Colonic mucosa (tissue), 4 donors: ENCODE data around the gene LSM4. TPM values are rescaled to one million over a fixed set of nuclear protein-coding genes. Genes with fewer than 3 reads are reported as not detected.
A peak's percentile ranks its signal among the peaks of the same experiment; 100 is the strongest.

ENCODE experiments used
- DNase-seq: peaks from one replicate; pipeline ENCODE4 v3.0.0-alpha.2; 2020
- H3K27ac ChIP-seq: fragments of 200-600 bp; one replicate; pipeline ENCODE4 v1.8.0; 2021
- H3K27me3 ChIP-seq: fragments of 200-600 bp; one replicate; pipeline ENCODE4 v1.8.0; 2021
- H3K36me3 ChIP-seq: fragments of 200-600 bp; one replicate; pipeline ENCODE4 v1.8.0; 2021
- H3K4me1 ChIP-seq: fragments of 200-600 bp; one replicate; pipeline ENCODE4 v1.8.0; 2021; ENCODE audit warnings: mild to moderate bottlenecking
- H3K4me3 ChIP-seq: fragments of 200-600 bp; one replicate; pipeline ENCODE4 v1.8.0; 2021
- H3K9ac ChIP-seq, 2 donors: one replicate each; pipeline ENCODE4 v1.7.0; 2013; ENCODE audit warnings: control low read depth in 2 of 2, low read depth in 2 of 2, low read length in 2 of 2
- H3K9me3 ChIP-seq: fragments of 200-600 bp; one replicate; pipeline ENCODE4 v1.8.0; 2021
- CTCF ChIP-seq: fragments of 200-600 bp; IDR thresholded peaks from one replicate; pipeline ENCODE4 v1.8.0; 2022; ENCODE audit warnings: antibody characterized with exemption, mild to moderate bottlenecking
- intact Hi-C: fragments of 100-400 bp; cut with DNase I; formaldehyde crosslinking; loops from one replicate; pipeline ENCODE4 v1.14.1; 2022
- total RNA-seq, 2 donors: library from RNA; stranded (reverse); fragmentation: NEBNext Ultra II Directional in 1 of 2; extraction: Animal tissue kit (Norgen Biotek cat#: 25700) in 1 of 2; gene quantifications; one replicate each; pipeline ENCODE4 v1.2.1, GENCODE V29; 2021
- donor health status: healthy.
- donor health status: DM: no; HTN: no; CAD: no.
- donor health status: DM: no; HTN: no; CAD: no.

Gene LSM4
- total RNA-seq, 2 donors from 2014 or later = 128 to 308 TPM

- peak overlapping the region; percentile 98 for H3K9ac ChIP-seq
- peak overlapping the region; percentile 89 for H3K27ac ChIP-seq
- peaks cover 42% of the 10 kb centered on the region for H3K4me1 ChIP-seq
- TF ChIP-seq CTCF = no peak
- H3K36me3 ChIP-seq = no peaks in the 10 kb centered on the region
- no peak for DNase-seq
- H3K4me3 ChIP-seq = peak overlapping the region; percentile 73
- H3K9me3 ChIP-seq = no peaks in the 10 kb centered on the region
- intact Hi-C loops = no loop called here
- H3K27me3 ChIP-seq = no peaks in the 10 kb centered on the region
Measured at GRCh38 chr19:18321734-18322102, 1.2 kb downstream of the LSM4 start.

- DNase-seq = peak; percentile 88
- no peak for TF ChIP-seq CTCF
- intact Hi-C loops = no loop called here
- H3K36me3 ChIP-seq = no peaks in the 10 kb centered on the region
- peaks cover 42% of the 10 kb centered on the region for H3K4me1 ChIP-seq
- peak overlapping the region; percentile 24 to 98 for H3K9ac ChIP-seq
- no peaks in the 10 kb centered on the region for H3K27me3 ChIP-seq
- no peaks in the 10 kb centered on the region for H3K9me3 ChIP-seq
- H3K4me3 ChIP-seq = no peak overlapping the region
- peak overlapping the region; percentile 89 for H3K27ac ChIP-seq
Measured at GRCh38 chr19:18320865-18321733, 1.8 kb downstream of the LSM4 start.

- Histone ChIP-seq H3K4me1 (peaks cover 42% of the 10 kb centered on the region), H3K27ac (peak overlapping the region; percentile 89), H3K9me3 (no peaks in the 10 kb centered on the region), H3K36me3 (no peaks in the 10 kb centered on the region), H3K4me3 (no peak overlapping the region), H3K27me3 (no peaks in the 10 kb centered on the region), H3K9ac (peak overlapping the region; percentile 19 to 98)
- intact Hi-C loops = loop anchor here (2.0 kb wide), 1 partner anchor 37 kb away; no protein-coding TSS in a partner anchor
- no peak for TF ChIP-seq CTCF
- peak; percentile 92 for DNase-seq
Measured at GRCh38 chr19:18319591-18320135, 3.2 kb downstream of the LSM4 start.

- H3K4me1 ChIP-seq = peaks cover 35% of the 10 kb centered on the region
- no peaks in the 10 kb centered on the region for H3K9me3 ChIP-seq
- intact Hi-C loops = loop anchor here (2.0 kb wide), 1 partner anchor 35 kb away; no protein-coding TSS in a partner anchor
- peak overlapping the region; percentile 89 for H3K27ac ChIP-seq
- no peak for DNase-seq
- peak overlapping the region; percentile 31 to 92 for H3K9ac ChIP-seq
- no peak for TF ChIP-seq CTCF
- H3K36me3 ChIP-seq = no peaks in the 10 kb centered on the region
- no peaks in the 10 kb centered on the region for H3K27me3 ChIP-seq
- no peak overlapping the region for H3K4me3 ChIP-seq
Measured at GRCh38 chr19:18317961-18318800, 4.7 kb downstream of the LSM4 start.

GRCh38 chr19:18313398-18313797 is 9.5 kb downstream of the LSM4 start:
- no peak for DNase-seq
- intact Hi-C loops = no loop called here
- peaks cover 16% of the 10 kb centered on the region for H3K4me1 ChIP-seq
- H3K9me3 ChIP-seq = no peaks in the 10 kb centered on the region
- H3K36me3 ChIP-seq = no peaks in the 10 kb centered on the region
- H3K9ac ChIP-seq = no peak overlapping the region
- TF ChIP-seq CTCF = no peak
- no peak overlapping the region for H3K27ac ChIP-seq
- no peak overlapping the region for H3K4me3 ChIP-seq
- no peaks in the 10 kb centered on the region for H3K27me3 ChIP-seq
